ENCODE results near the gene SGMS1.

DNA sequence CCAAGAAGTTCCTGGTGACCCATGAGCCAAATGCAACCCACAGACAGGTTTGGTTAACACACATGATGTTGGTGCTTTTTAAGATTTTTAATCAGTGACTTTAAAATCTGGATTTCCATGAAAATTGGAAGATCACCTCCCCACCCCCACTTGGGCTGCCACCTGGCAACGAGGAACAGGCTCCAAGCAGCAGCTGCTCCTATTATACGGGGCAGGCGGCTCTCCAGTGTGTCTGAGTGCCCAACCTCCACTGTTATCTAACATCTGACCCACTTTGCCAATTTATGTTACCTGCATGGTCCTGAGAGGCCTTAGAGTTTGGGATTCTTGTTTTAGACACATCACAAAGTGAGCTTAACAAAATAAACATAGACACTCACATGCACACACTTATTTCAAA, 56.4 kb downstream of the SGMS1 start:
- TF ChIP-seq, protein P1, sequence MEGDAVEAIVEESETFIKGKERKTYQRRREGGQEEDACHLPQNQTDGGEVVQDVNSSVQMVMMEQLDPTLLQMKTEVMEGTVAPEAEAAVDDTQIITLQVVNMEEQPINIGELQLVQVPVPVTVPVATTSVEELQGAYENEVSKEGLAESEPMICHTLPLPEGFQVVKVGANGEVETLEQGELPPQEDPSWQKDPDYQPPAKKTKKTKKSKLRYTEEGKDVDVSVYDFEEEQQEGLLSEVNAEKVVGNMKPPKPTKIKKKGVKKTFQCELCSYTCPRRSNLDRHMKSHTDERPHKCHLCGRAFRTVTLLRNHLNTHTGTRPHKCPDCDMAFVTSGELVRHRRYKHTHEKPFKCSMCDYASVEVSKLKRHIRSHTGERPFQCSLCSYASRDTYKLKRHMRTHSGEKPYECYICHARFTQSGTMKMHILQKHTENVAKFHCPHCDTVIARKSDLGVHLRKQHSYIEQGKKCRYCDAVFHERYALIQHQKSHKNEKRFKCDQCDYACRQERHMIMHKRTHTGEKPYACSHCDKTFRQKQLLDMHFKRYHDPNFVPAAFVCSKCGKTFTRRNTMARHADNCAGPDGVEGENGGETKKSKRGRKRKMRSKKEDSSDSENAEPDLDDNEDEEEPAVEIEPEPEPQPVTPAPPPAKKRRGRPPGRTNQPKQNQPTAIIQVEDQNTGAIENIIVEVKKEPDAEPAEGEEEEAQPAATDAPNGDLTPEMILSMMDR (conservative IDR thresholded peaks at IDR 0.05 in 1 of 2, IDR thresholded peaks at IDR 0.05 in 1 of 2; ENCODE audit: low read depth in 1 of 2, low read length in 2 of 2): no peak
- no peak for TF ChIP-seq EZH2 (IDR thresholded peaks at IDR 0.05; ENCODE audit: low read length, missing control alignments)
